H1 (cell line): ENCODE measurements around the gene PLEKHH2. TPM values are rescaled to one million over a fixed set of nuclear protein-coding genes. Genes with fewer than 3 reads are reported as not detected.

Experiments used
- CTCF ChIA-PET: fragments of 300-600 bp; sonication (Branson Sonifier 250); formaldehyde crosslinking; loops from one replicate; lab custom pipeline; 2021; ENCODE audit not compliant: partially characterized antibody; lab: Charles Lee
- POLR2A ChIA-PET: fragments of 300-600 bp; sonication (Branson Sonifier 250); formaldehyde crosslinking; loops from one replicate; lab custom pipeline; 2021; ENCODE audit warnings: inconsistent platforms; ENCODE audit not compliant: partially characterized antibody; lab: Charles Lee
- DNase-seq, 2 experiments: peaks; one replicate each; pipeline versions ENCODE4 v3.0.0 to v3.0.0-alpha.2; 2010 to 2022; ENCODE audit warnings: low spot score in 2 of 2, low read depth in 1 of 2, mixed read lengths in 1 of 2
- FAIRE-seq: peaks from 2 replicates; lab custom pipeline; 2011; peaks lifted over from hg19 to GRCh38; lab: Jason Lieb, UNC
- H2AFZ ChIP-seq: 2 replicates; pipeline ENCODE4 v1.8.1; 2012; ENCODE audit warnings: low read length, inconsistent platforms
- H2AK5ac ChIP-seq: 2 replicates; pipeline ENCODE4 v1.6.1; 2013; ENCODE audit warnings: low read depth, low read length
- H2BK120ac ChIP-seq: replicated peaks from 2 replicates; pipeline ENCODE3; 2013; ENCODE audit warnings: low read depth, low read length, inconsistent platforms
- H2BK12ac ChIP-seq: 2 replicates; pipeline ENCODE4 v1.6.1; 2013; ENCODE audit warnings: low read depth, low read length
- H2BK15ac ChIP-seq: 2 replicates; pipeline ENCODE4 v1.6.1; 2013; ENCODE audit warnings: low read length
- H2BK20ac ChIP-seq: 2 replicates; pipeline ENCODE4 v1.6.1; 2013; ENCODE audit warnings: low read length
- H2BK5ac ChIP-seq: 2 replicates; pipeline ENCODE4 v1.6.1; 2013; ENCODE audit warnings: low read depth, low read length
- H3K14ac ChIP-seq: 2 replicates; pipeline ENCODE4 v1.6.1; 2013; ENCODE audit warnings: inconsistent platforms; ENCODE audit not compliant: insufficient read length
- H3K18ac ChIP-seq: 2 replicates; pipeline ENCODE4 v1.6.1; 2013; ENCODE audit warnings: low read length; ENCODE audit errors: extremely low read depth
- H3K23ac ChIP-seq: 2 replicates; pipeline ENCODE4 v1.6.1; 2013; ENCODE audit warnings: inconsistent platforms; ENCODE audit not compliant: insufficient read length
- H3K23me2 ChIP-seq: 2 replicates; pipeline ENCODE4 v1.6.1; 2013; ENCODE audit warnings: low read depth, low read length
- H3K27ac ChIP-seq: 2 replicates; pipeline ENCODE4 v1.6.1; 2011; ENCODE audit warnings: low read depth, low read length, inconsistent platforms
- H3K27me3 ChIP-seq, 4 experiments: replicated peaks in 1 of 4; 1 replicate in 1 of 4; 2 replicates in 3 of 4; pipeline versions ENCODE4 v1.6.1 to v1.8.1; 2011 to 2013; ENCODE audit warnings: low read length in 3 of 4, mild to moderate bottlenecking in 3 of 4, inconsistent platforms in 2 of 4, mixed read lengths in 2 of 4, moderate library complexity in 1 of 4; ENCODE audit not compliant: control insufficient read depth in 3 of 4, insufficient read depth in 3 of 4; ENCODE audit errors: extremely low read depth in 1 of 4
- H3K36me3 ChIP-seq, 4 experiments: 2 replicates each; pipeline versions ENCODE4 v1.6.1 to v1.8.1; 2011 to 2013; ENCODE audit warnings: mild to moderate bottlenecking in 4 of 4, low read length in 3 of 4, moderate library complexity in 2 of 4, control low read depth in 1 of 4, inconsistent platforms in 1 of 4; ENCODE audit not compliant: insufficient read depth in 4 of 4, control insufficient read depth in 2 of 4
- H3K4ac ChIP-seq: replicated peaks from 2 replicates; pipeline ENCODE3; 2013; ENCODE audit warnings: low read length, low read depth, mixed read lengths, inconsistent platforms; ENCODE audit not compliant: insufficient read length
- H3K4me1 ChIP-seq, 4 experiments: replicated peaks in 1 of 4; 1 replicate in 1 of 4; 2 replicates in 3 of 4; pipeline versions ENCODE4 v1.6.1 to v1.8.1; 2011 to 2013; ENCODE audit warnings: low read length in 3 of 4, inconsistent platforms in 2 of 4, mixed read lengths in 1 of 4; ENCODE audit not compliant: insufficient read depth in 4 of 4, control insufficient read depth in 3 of 4
- H3K4me2 ChIP-seq, 2 experiments: 2 replicates each; pipeline versions ENCODE4 v1.6.1 to v1.8.1; 2011 to 2013; ENCODE audit warnings: low read depth in 2 of 2, low read length in 2 of 2, control low read depth in 1 of 2, inconsistent platforms in 1 of 2, mild to moderate bottlenecking in 1 of 2; ENCODE audit not compliant: insufficient read depth in 1 of 2
- H3K4me3 ChIP-seq, 4 experiments: fragments of 200-600, 300-600 bp in 1 of 4; sonication (generic), shearing (Covaris generic), sonication (Bioruptor Twin) in 1 of 4; 2 replicates each; pipeline versions ENCODE4 v1.5.1 to v1.8.1; 2011 to 2016; ENCODE audit warnings: low read length in 4 of 4, low read depth in 3 of 4, control low read depth in 2 of 4, inconsistent platforms in 2 of 4, mild to moderate bottlenecking in 2 of 4, mixed read lengths in 1 of 4, moderate library complexity in 1 of 4; ENCODE audit not compliant: insufficient read depth in 2 of 4; ENCODE audit errors: extremely low read depth in 1 of 4
- H3K56ac ChIP-seq: replicated peaks from 2 replicates; pipeline ENCODE3; 2013; ENCODE audit warnings: low read depth, mild to moderate bottlenecking, mixed read lengths, low read length, inconsistent platforms; ENCODE audit not compliant: insufficient read length
- H3K79me1 ChIP-seq: 2 replicates; pipeline ENCODE4 v1.6.1; 2013; ENCODE audit warnings: low read depth, low read length, control low read depth
- H3K79me2 ChIP-seq, 2 experiments: 2 replicates each; pipeline versions ENCODE4 v1.6.1 to v1.8.1; 2012 to 2013; ENCODE audit warnings: low read length in 2 of 2, mild to moderate bottlenecking in 2 of 2, inconsistent platforms in 1 of 2; ENCODE audit not compliant: insufficient read depth in 2 of 2, control insufficient read depth in 1 of 2
- H3K9ac ChIP-seq, 4 experiments: replicated peaks in 1 of 4; 1 replicate in 1 of 4; 2 replicates in 3 of 4; pipeline versions ENCODE4 v1.6.1 to v1.8.1; 2011 to 2013; ENCODE audit warnings: low read depth in 3 of 4, low read length in 3 of 4, control low read depth in 2 of 4, mild to moderate bottlenecking in 2 of 4, moderate library complexity in 2 of 4, inconsistent platforms in 1 of 4; ENCODE audit errors: extremely low read depth in 1 of 4
- H3K9me3 ChIP-seq, 2 experiments: 2 replicates each; pipeline versions ENCODE4 v1.6.1 to v1.8.1; 2012 to 2013; ENCODE audit warnings: mild to moderate bottlenecking in 2 of 2, moderate library complexity in 2 of 2, control low read depth in 1 of 2, inconsistent platforms in 1 of 2, low read depth in 1 of 2, low read length in 1 of 2, mixed read lengths in 1 of 2; ENCODE audit not compliant: insufficient read depth in 2 of 2
- H4K20me1 ChIP-seq, 2 experiments: replicated peaks in 1 of 2; 2 replicates each; pipeline versions ENCODE3 to v1.8.1; 2011 to 2013; ENCODE audit warnings: inconsistent platforms in 2 of 2, low read length in 2 of 2, mild to moderate bottlenecking in 1 of 2; ENCODE audit not compliant: insufficient read depth in 2 of 2, control insufficient read depth in 1 of 2
- H4K5ac ChIP-seq: 2 replicates; pipeline ENCODE4 v1.6.1; 2013; ENCODE audit warnings: low read length, low read depth, mixed read lengths, inconsistent platforms; ENCODE audit not compliant: insufficient read length
- H4K8ac ChIP-seq: 2 replicates; pipeline ENCODE4 v1.8.0; 2013; ENCODE audit warnings: mild to moderate bottlenecking, moderate library complexity, low read length, inconsistent platforms; ENCODE audit not compliant: insufficient read depth; ENCODE audit errors: extremely low read depth
- H4K91ac ChIP-seq: replicated peaks from 2 replicates; pipeline ENCODE3; 2013; ENCODE audit warnings: low read length, mixed read lengths, inconsistent platforms; ENCODE audit not compliant: insufficient read length
- CBX5 ChIP-seq: fragments of 300-800, 300-1000 bp; sonication (generic); IDR thresholded peaks from 2 replicates; pipeline ENCODE4 v1.7.1; 2016; ENCODE audit warnings: antibody characterized with exemption, low read length, low read depth
- CHD2 ChIP-seq: IDR thresholded peaks from 2 replicates; pipeline ENCODE4 v1.6.1; 2012; ENCODE audit warnings: low read length, improper control_type of control experiment
- NANOG ChIP-seq: IDR thresholded peaks from 2 replicates; pipeline ENCODE4 v1.6.1; 2011; ENCODE audit warnings: low read length, low read depth, mild to moderate bottlenecking, inconsistent platforms; ENCODE audit not compliant: insufficient read depth, poor library complexity, severe bottlenecking
- TAF7 ChIP-seq: optimal IDR thresholded peaks from 2 replicates; pipeline ENCODE3; 2011; ENCODE audit warnings: low read depth, mild to moderate bottlenecking, inconsistent platforms, low read length, moderate library complexity, borderline replicate concordance
- WGBS, 2 experiments: shearing (Covaris generic) in 1 of 2; methylation state at CpG; one replicate each; pipeline versions ENCODE4 v1.1.6 to v1.1.7; 2013 to 2015; ENCODE audit warnings: low lambda C conversion rate in 2 of 2, mixed read lengths in 2 of 2, inconsistent platforms in 1 of 2, low coverage in 1 of 2, missing lambda C conversion rate in 1 of 2; ENCODE audit not compliant: insufficient replicate concordance in 2 of 2, insufficient coverage in 1 of 2, insufficient read length in 1 of 2; ENCODE audit errors: extremely low coverage in 1 of 2, missing lambda C conversion rate in 1 of 2; 5-methylcytosine and 5-hydroxymethylcytosine counted together
- polyA plus RNA-seq, 7 experiments: library from polyadenylated mRNA; depleted of rRNA in 3 of 7; stranded (reverse) in 5 of 7; unstranded in 2 of 7; fragments of >200 nt in 5 of 7; fragments of 200-250 nt in 2 of 7; gene quantifications; 1 replicate in 5 of 7; 2 replicates in 1 of 7; 4 replicates in 1 of 7; pipeline versions ENCODE4 v1.2.1 to v1.2.3, GENCODE V29; 2011 to 2013; ENCODE audit warnings: missing spikeins in 2 of 7, mixed read lengths in 2 of 7
- total RNA-seq: library from RNA; stranded (reverse); fragmentation: NEBNext Ultra II Directional; extraction: Animal tissue kit (Norgen Biotek cat#: 25700); gene quantifications from 2 replicates; pipeline ENCODE4 v1.2.1, GENCODE V29; 2021
- TF ChIP-seq, protein P1 (sequence below): IDR thresholded peaks from 2 replicates; pipeline ENCODE4 v1.6.1; 2011; ENCODE audit warnings: low read depth, mild to moderate bottlenecking, low read length; ENCODE audit not compliant: insufficient read depth

PLEKHH2 gene
- total and polyA plus RNA-seq, 2 of the 8 experiments (the other 6 are each of a cell fraction or from before 2014, with no cell fraction given): 2.2 to 5.0 TPM

DNA sequence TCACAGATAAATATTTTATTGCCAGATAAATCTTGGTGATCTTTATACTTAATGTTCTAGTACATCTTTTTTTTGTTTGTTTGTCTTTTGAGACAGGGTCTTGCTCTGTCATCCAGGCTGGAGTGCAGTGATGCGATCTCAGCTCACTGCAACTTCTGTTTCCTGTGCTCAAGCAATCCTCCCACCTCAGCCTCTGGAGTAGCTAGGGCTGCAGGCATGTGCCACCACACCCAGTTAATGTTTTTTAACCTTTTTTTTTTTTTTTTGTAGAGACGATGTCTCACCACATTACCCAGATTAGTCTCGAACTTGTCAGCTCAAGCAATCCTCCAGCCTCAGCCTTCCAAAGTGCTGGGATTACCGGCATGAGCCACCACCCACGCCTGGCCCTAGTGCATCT, 48.3 kb downstream of the PLEKHH2 start:
- WGBS, 2 experiments: 90% methylated on average over 5 of the region's 5 CpGs; no CpG with 5 or more reads in 1 of the 2 experiments
- no peak overlapping the region for H3K4me3 ChIP-seq
- H3K9me3 ChIP-seq: no peaks in the 10 kb centered on the region
- no peaks in the 10 kb centered on the region for H3K23me2 ChIP-seq
- H3K27ac ChIP-seq: no peak overlapping the region
- no peak overlapping the region for H3K4me2 ChIP-seq
- no peak overlapping the region for H3K9ac ChIP-seq
- H3K36me3 ChIP-seq: no peaks in the 10 kb centered on the region
- no peak for FAIRE-seq
- no peak overlapping the region for H2BK12ac ChIP-seq
- H2BK20ac ChIP-seq: no peak overlapping the region
- H2AFZ ChIP-seq: no peak overlapping the region
- no peaks in the 10 kb centered on the region for H4K20me1 ChIP-seq
- H2BK5ac ChIP-seq: no peak overlapping the region
- no peak for DNase-seq
- no peak overlapping the region for H3K14ac ChIP-seq
- H3K4me1 ChIP-seq: no peaks in the 10 kb centered on the region
- H3K79me1 ChIP-seq: no peaks in the 10 kb centered on the region
- no peak overlapping the region for H2BK120ac ChIP-seq
- no peak overlapping the region for H4K8ac ChIP-seq
- no peak overlapping the region for H3K4ac ChIP-seq
- H4K5ac ChIP-seq: no peak overlapping the region
- H3K56ac ChIP-seq: no peak overlapping the region
- H3K23ac ChIP-seq: no peak overlapping the region
- H4K91ac ChIP-seq: no peak overlapping the region
- TF ChIP-seq, protein P1, sequence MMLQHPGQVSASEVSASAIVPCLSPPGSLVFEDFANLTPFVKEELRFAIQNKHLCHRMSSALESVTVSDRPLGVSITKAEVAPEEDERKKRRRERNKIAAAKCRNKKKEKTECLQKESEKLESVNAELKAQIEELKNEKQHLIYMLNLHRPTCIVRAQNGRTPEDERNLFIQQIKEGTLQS: no peak
- no peak for TF ChIP-seq TAF7
- no peak for TF ChIP-seq CBX5
- TF ChIP-seq CHD2: no peak
- TF ChIP-seq NANOG: no peak
- H3K27me3 ChIP-seq: no peaks in the 10 kb centered on the region
- no peak overlapping the region for H2AK5ac ChIP-seq
- POLR2A ChIA-PET: no interaction called here
- no peak overlapping the region for H3K18ac ChIP-seq
- H3K79me2 ChIP-seq: no peaks in the 10 kb centered on the region
- CTCF ChIA-PET: interaction anchor here (0.5 kb wide), 1 partner anchor 16 kb away, joined by 3 read pairs; no protein-coding TSS in a partner anchor
- no peak overlapping the region for H2BK15ac ChIP-seq
